ENCODE measurements around the gene BLVRA.
"Not testable (repeated sequence)": the region's sequence is repeated elsewhere in the genome, so short reads cannot be mapped to it uniquely, and the experiment has no call there.

DNA sequence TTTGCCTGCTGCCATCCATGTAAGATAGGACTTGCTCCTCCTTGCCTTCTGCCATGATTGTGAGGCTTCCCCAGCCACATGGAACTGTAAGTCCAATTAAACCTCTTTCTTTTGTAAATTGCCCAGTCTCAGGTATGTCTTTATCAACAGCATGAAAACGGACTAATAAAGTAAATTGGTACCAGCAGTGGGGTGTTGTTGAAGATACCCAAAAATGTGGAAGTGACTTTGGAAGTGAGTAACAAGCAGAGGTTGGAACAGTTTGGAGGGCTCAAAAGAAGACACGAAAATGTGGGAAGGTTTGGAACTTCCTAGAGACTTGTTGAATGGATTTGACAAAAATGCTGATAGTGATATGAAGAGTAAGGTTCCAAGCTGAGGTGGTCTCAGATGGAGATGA lies 42.5 kb upstream of the BLVRA start:
- TF ChIP-seq, protein P1, sequence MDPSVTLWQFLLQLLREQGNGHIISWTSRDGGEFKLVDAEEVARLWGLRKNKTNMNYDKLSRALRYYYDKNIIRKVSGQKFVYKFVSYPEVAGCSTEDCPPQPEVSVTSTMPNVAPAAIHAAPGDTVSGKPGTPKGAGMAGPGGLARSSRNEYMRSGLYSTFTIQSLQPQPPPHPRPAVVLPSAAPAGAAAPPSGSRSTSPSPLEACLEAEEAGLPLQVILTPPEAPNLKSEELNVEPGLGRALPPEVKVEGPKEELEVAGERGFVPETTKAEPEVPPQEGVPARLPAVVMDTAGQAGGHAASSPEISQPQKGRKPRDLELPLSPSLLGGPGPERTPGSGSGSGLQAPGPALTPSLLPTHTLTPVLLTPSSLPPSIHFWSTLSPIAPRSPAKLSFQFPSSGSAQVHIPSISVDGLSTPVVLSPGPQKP (IDR thresholded peaks at IDR 0.05; ENCODE audit: low read depth, low read length): not testable (repeated sequence)
- not testable (repeated sequence) for TF ChIP-seq CEBPB (IDR thresholded peaks at IDR 0.05); EP300 (IDR thresholded peaks at IDR 0.05); RCOR1 (IDR thresholded peaks at IDR 0.05; ENCODE audit: low read depth, low read length); POLR2A (IDR thresholded peaks at IDR 0.05; ENCODE audit: low read length); JUNB (IDR thresholded peaks at IDR 0.05)
- TF ChIP-seq, protein P2, sequence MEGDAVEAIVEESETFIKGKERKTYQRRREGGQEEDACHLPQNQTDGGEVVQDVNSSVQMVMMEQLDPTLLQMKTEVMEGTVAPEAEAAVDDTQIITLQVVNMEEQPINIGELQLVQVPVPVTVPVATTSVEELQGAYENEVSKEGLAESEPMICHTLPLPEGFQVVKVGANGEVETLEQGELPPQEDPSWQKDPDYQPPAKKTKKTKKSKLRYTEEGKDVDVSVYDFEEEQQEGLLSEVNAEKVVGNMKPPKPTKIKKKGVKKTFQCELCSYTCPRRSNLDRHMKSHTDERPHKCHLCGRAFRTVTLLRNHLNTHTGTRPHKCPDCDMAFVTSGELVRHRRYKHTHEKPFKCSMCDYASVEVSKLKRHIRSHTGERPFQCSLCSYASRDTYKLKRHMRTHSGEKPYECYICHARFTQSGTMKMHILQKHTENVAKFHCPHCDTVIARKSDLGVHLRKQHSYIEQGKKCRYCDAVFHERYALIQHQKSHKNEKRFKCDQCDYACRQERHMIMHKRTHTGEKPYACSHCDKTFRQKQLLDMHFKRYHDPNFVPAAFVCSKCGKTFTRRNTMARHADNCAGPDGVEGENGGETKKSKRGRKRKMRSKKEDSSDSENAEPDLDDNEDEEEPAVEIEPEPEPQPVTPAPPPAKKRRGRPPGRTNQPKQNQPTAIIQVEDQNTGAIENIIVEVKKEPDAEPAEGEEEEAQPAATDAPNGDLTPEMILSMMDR (IDR thresholded peaks at IDR 0.05): not testable (repeated sequence)
